Panc1 (cell line): ENCODE data around the gene CAMKK1. TPM values are rescaled to one million over a fixed set of nuclear protein-coding genes. Genes with fewer than 3 reads are reported as not detected.

Experiments used
- ATAC-seq: fragments of 200-7000 bp; cut with Tn5 transposase; 2 replicates; pipeline ENCODE4 v1.9.1; 2020; ENCODE audit warnings: mild to moderate bottlenecking, moderate library complexity
- BruUV-seq: library from RNA; stranded (reverse); fragments of 400-500 nt; replicated peaks from 2 replicates; lab custom pipeline; 2021; lab: Mats Ljungman, UMichigan
- CTCF ChIA-PET: fragments of 300-600 bp; sonication (Branson Sonifier 250); formaldehyde crosslinking; loops from one replicate; lab custom pipeline; 2022; ENCODE audit warnings: antibody characterized with exemption; lab: Charles Lee
- POLR2A ChIA-PET: fragments of 300-600 bp; sonication (Branson Sonifier 250); formaldehyde crosslinking; loops from one replicate; lab custom pipeline; 2022; ENCODE audit warnings: antibody characterized with exemption; lab: Charles Lee
- DNase-seq: peaks from one replicate; pipeline ENCODE4 v3.0.0-alpha.2; 2010; ENCODE audit warnings: low read depth, low spot score
- H3K27ac ChIP-seq: 2 replicates; pipeline ENCODE4 v1.5.1; 2011; ENCODE audit warnings: mild to moderate bottlenecking, low read length, inconsistent platforms
- H3K27me3 ChIP-seq: fragments of 200-500 bp; sonication (Bioruptor generic); 2 replicates; pipeline ENCODE4 v1.6.0; 2014; ENCODE audit warnings: low read length, inconsistent platforms; ENCODE audit not compliant: control insufficient read depth, insufficient read depth
- H3K36me3 ChIP-seq: fragments of 200-500 bp; sonication (Bioruptor generic); 2 replicates; pipeline ENCODE4 v1.5.1; 2014; ENCODE audit warnings: inconsistent platforms, mild to moderate bottlenecking, low read length, moderate library complexity; ENCODE audit not compliant: control insufficient read depth, insufficient read depth
- H3K4me1 ChIP-seq: 2 replicates; pipeline ENCODE4 v1.5.1; 2011; ENCODE audit warnings: inconsistent platforms, mild to moderate bottlenecking, low read length, moderate library complexity; ENCODE audit not compliant: control insufficient read depth, insufficient read depth
- H3K4me3 ChIP-seq, 2 experiments: 2 replicates each; pipeline ENCODE4 v1.5.1; 2011 to 2012; ENCODE audit warnings: low read depth in 2 of 2, low read length in 2 of 2, mild to moderate bottlenecking in 2 of 2, inconsistent platforms in 1 of 2, moderate library complexity in 1 of 2
- H3K9me3 ChIP-seq: fragments of 200-500 bp; sonication (Bioruptor generic); 2 replicates; pipeline ENCODE4 v1.5.1; 2014; ENCODE audit warnings: low read depth, mild to moderate bottlenecking, inconsistent platforms, low read length, moderate library complexity; ENCODE audit not compliant: control insufficient read depth, insufficient read depth
- CTCF ChIP-seq: fragments of 450-650 bp; IDR thresholded peaks from 2 replicates; pipeline ENCODE4 v1.5.1; 2017; ENCODE audit warnings: mild to moderate bottlenecking
- POLR2AphosphoS5 ChIP-seq: IDR thresholded peaks from 2 replicates; pipeline ENCODE4 v1.6.1; 2012; ENCODE audit warnings: mild to moderate bottlenecking, low read depth, low read length, moderate library complexity
- REST ChIP-seq, 2 experiments: IDR thresholded peaks; 2 replicates each; pipeline ENCODE4 v1.6.1; 2011 to 2012; ENCODE audit warnings: low read depth in 2 of 2, control low read depth in 1 of 2, low read length in 1 of 2, mild to moderate bottlenecking in 1 of 2, moderate library complexity in 1 of 2; ENCODE audit not compliant: insufficient read depth in 1 of 2
- SIN3A ChIP-seq: IDR thresholded peaks from 2 replicates; pipeline ENCODE4 v1.6.1; 2012; ENCODE audit warnings: low read depth, mild to moderate bottlenecking, low read length, moderate library complexity, borderline replicate concordance; ENCODE audit not compliant: insufficient read depth
- TCF7L2 ChIP-seq: IDR thresholded peaks from 2 replicates; pipeline ENCODE4 v1.6.1; 2011; ENCODE audit warnings: mild to moderate bottlenecking, low read depth, low read length, inconsistent platforms
- in situ Hi-C: cut with HindIII; loops from 2 replicates; pipeline ENCODE4 v1.10.0; 2016; ENCODE audit warnings: low sequenced_read_pairs, low pct_unique_long_range_greater_than_20kb
- intact Hi-C: fragments of 100-400 bp; cut with micrococcal nuclease; formaldehyde crosslinking; loops from one replicate; pipeline ENCODE4 v1.10.0; 2022; ENCODE audit not compliant: unreplicated experiment
- total RNA-seq: library from RNA; stranded (reverse); gene quantifications from one replicate; pipeline ENCODE4 v1.2.1, GENCODE V29; 2021; ENCODE audit not compliant: unreplicated experiment

CAMKK1 gene
- total RNA-seq, 1 experiment from 2014 or later: 6.7 TPM

GRCh38 chr17:3817851-3818605 lies 74.8 kb downstream of the CAMKK1 start:
- Histone ChIP-seq H3K27ac (no peak overlapping the region), H3K9me3 (no peaks in the 10 kb centered on the region), H3K4me1 (no peaks in the 10 kb centered on the region), H3K4me3 (no peak overlapping the region), H3K27me3 (no peaks in the 10 kb centered on the region), H3K36me3 (peaks cover 25% of the 10 kb centered on the region)
- no peak for ATAC-seq
- no peak for DNase-seq
- in situ Hi-C loops (no loop called here), intact Hi-C loops (no loop called here)
- TF ChIP-seq POLR2AphosphoS5 (no peak), REST (IDR thresholded peaks at IDR 0.05; ENCODE audit: insufficient read depth in 1 of 2, low read depth in 2 of 2, low read length in 1 of 2) (no peak), CTCF (no peak), TCF7L2 (no peak), SIN3A (no peak)
- BruUV-seq: no TSS peak
- ChIA-PET POLR2A (no interaction called here), CTCF (interaction anchor here (1.1 kb wide), 1 partner anchor 25 kb away, joined by 3 read pairs; no protein-coding TSS in a partner anchor)

- ATAC-seq: no peak
- intact Hi-C loops: no loop called here
- DNase-seq: no peak
- ChIA-PET CTCF (no interaction called here), POLR2A (interaction anchor here (0.6 kb wide), 1 partner anchor 874 kb away, joined by 3 read pairs; no protein-coding TSS in a partner anchor)
- Histone ChIP-seq H3K27me3 (no peaks in the 10 kb centered on the region), H3K4me3 (no peak overlapping the region), H3K4me1 (no peaks in the 10 kb centered on the region), H3K27ac (no peak overlapping the region), H3K9me3 (no peaks in the 10 kb centered on the region), H3K36me3 (peaks cover 17% of the 10 kb centered on the region)
- TF ChIP-seq SIN3A: no peak
- no peak for TF ChIP-seq REST (IDR thresholded peaks at IDR 0.05; ENCODE audit: insufficient read depth in 1 of 2, low read depth in 2 of 2, low read length in 1 of 2)
- TF ChIP-seq CTCF: no peak
- TF ChIP-seq TCF7L2: no peak
- TF ChIP-seq POLR2AphosphoS5: no peak
- BruUV-seq: no TSS peak
- in situ Hi-C loops: no loop called here
Measured at GRCh38 chr17:3815925-3816324, 76.9 kb downstream of the CAMKK1 start.
